T-helper 2 cell treated with Interferon-gamma antibody and Interleukin-4, amounts not matched to agents 5 μg/mL and 100 μg/mL, for 36 hours (primary cell): ENCODE data around the gene DCAF7.

Source experiments
- DNase-seq: peaks from one replicate; pipeline ENCODE4 v3.0.0; 2021; ENCODE audit warnings: low spot score
- H3K27ac Mint-ChIP-seq: one replicate; pipeline ENCODE4 v1.8.0; 2021; ENCODE audit warnings: mild to moderate bottlenecking, mixed read lengths
- H3K27me3 Mint-ChIP-seq: one replicate; pipeline ENCODE4 v1.8.0; 2021; ENCODE audit warnings: low read depth, mixed read lengths
- H3K36me3 Mint-ChIP-seq: one replicate; pipeline ENCODE4 v1.8.0; 2021; ENCODE audit warnings: low read depth, mixed read lengths
- H3K4me1 Mint-ChIP-seq: one replicate; pipeline ENCODE4 v1.8.0; 2021; ENCODE audit warnings: low read depth, mixed read lengths
- H3K4me3 Mint-ChIP-seq: one replicate; pipeline ENCODE4 v1.8.0; 2022; ENCODE audit warnings: mild to moderate bottlenecking, moderate library complexity, mixed read lengths
- H3K9me3 Mint-ChIP-seq: one replicate; pipeline ENCODE4 v1.8.0; 2021; ENCODE audit warnings: mixed read lengths

The DCAF7 gene

DNA sequence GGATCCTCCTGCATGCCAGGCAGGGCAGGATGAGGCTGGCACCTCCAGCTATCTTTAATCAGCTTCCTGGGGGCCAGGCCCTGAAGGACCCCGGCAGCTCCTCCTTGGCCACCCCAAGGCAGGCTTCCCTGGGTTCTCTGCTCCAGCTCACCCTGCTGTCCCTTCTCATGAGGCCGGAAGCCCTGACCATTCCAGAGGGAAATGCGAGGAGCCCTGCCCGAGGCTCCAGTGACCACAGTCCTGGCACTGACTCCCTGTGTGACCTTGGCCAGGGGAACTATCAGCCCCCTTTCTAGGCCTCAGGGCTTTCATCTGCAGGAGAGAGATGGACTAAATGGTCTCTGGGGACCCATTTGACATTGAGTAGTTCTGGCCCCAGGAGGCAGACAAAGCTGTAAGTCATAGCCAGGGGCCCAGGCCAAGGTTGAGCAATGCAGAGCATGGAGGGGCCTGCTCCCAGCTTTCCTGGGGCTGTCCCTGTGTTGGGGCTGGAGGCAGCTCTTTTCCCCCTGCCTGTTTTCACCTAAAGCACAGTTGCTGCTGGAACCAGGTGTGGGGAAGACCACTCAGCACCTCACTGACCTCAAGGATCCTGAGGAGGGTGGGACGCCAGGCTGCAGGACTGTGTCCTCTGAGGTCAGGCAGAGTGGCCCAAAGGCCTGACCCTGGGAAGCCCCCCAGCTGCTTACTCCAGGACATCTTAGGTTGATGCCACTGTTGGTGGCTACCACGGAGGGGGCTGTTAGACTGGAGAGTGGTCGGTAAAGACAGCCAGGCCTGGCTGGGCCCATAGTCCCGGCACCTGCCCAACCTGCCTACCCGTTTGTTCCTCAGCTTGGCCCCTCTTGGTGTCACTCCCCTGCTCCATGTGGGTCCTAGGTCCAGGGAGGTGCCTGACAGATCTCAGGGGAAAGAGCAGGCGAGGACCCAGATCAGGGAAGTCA is 19.0 kb upstream of the DCAF7 start:
- Mint-ChIP-seq H3K27me3 (peaks cover 5% of the 10 kb centered on the region), H3K4me1 (no peaks in the 10 kb centered on the region), H3K36me3 (no peaks in the 10 kb centered on the region), H3K27ac (no peak overlapping the region), H3K4me3 (no peak overlapping the region), H3K9me3 (no peaks in the 10 kb centered on the region)
- DNase-seq, result no peak

DNA sequence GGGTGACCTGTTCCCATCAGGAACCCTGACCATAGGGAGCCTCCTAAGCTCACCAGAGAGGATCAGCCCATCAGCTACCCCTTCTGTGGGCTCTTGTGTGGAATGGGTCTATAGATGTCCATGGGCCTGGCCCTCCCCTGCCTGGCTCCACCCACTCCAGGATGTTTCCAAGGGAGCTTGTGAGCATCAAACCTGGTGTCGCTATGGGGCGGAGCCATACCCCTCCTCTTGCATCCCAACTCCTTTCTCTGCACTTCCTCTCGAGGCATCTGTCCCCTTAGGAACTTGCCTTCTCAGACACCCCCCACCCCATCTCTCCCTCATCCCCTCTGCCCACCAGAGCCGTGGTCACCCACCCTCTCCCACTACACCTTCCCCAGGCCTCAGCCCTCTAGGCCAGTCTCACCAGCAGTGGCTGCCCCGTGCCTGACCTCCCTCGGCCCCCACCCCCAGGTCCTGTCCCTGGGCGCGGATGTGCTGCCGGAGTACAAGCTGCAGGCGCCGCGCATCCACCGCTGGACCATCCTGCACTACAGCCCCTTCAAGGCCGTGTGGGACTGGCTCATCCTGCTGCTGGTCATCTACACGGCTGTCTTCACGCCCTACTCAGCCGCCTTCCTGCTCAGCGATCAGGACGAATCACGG is 16.7 kb upstream of the DCAF7 start:
- Mint-ChIP-seq H3K27me3 (peaks cover 18% of the 10 kb centered on the region), H3K36me3 (no peaks in the 10 kb centered on the region), H3K4me3 (no peak overlapping the region), H3K4me1 (peaks cover 2% of the 10 kb centered on the region), H3K27ac (no peak overlapping the region), H3K9me3 (no peaks in the 10 kb centered on the region)
- DNase-seq, result no peak

- H3K27ac Mint-ChIP-seq, result no peak overlapping the region
- no peaks in the 10 kb centered on the region for H3K36me3 Mint-ChIP-seq
- H3K4me1 Mint-ChIP-seq, result peaks cover 2% of the 10 kb centered on the region
- H3K27me3 Mint-ChIP-seq, result peaks cover 24% of the 10 kb centered on the region
- no peak overlapping the region for H3K4me3 Mint-ChIP-seq
- no peak for DNase-seq
- H3K9me3 Mint-ChIP-seq, result no peaks in the 10 kb centered on the region
Measured at GRCh38 chr17:63534078-63534570, 16.2 kb upstream of the DCAF7 start.

GRCh38 chr17:63534816-63535455 is 15.3 kb upstream of the DCAF7 start:
- Mint-ChIP-seq H3K27ac (no peak overlapping the region), H3K27me3 (peaks cover 32% of the 10 kb centered on the region), H3K36me3 (no peaks in the 10 kb centered on the region), H3K4me3 (no peak overlapping the region), H3K4me1 (peaks cover 2% of the 10 kb centered on the region), H3K9me3 (no peaks in the 10 kb centered on the region)
- no peak for DNase-seq

GRCh38 chr17:63535640-63536039 is 14.6 kb upstream of the DCAF7 start:
- Mint-ChIP-seq H3K9me3 (no peaks in the 10 kb centered on the region), H3K27me3 (peaks cover 35% of the 10 kb centered on the region), H3K27ac (no peak overlapping the region), H3K4me3 (no peak overlapping the region), H3K4me1 (peaks cover 2% of the 10 kb centered on the region), H3K36me3 (no peaks in the 10 kb centered on the region)
- DNase-seq, result no peak

DNA sequence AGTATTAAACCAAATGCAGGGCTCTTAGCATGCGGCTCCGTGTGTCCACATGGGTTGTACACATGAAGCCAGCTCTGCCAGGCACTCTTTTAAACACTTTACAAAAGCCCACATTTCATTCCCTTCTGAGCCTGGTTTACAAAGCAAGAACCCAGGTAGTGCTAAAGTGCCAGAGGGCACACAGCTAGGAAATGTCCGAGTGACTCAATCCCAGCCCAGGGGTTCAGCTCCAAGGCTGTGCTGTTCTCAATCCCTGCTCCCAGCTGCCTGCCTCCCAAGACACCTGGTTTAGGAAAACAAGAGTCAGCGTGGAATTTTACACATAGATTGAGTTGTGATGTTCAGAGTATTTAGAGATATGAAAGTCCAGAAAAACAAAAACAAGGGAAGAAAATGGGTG is 13.3 kb upstream of the DCAF7 start:
- H3K4me1 Mint-ChIP-seq, result peaks cover 2% of the 10 kb centered on the region
- H3K4me3 Mint-ChIP-seq, result no peak overlapping the region
- H3K27me3 Mint-ChIP-seq, result peaks cover 36% of the 10 kb centered on the region
- no peaks in the 10 kb centered on the region for H3K9me3 Mint-ChIP-seq
- no peak overlapping the region for H3K27ac Mint-ChIP-seq
- no peak for DNase-seq
- H3K36me3 Mint-ChIP-seq, result no peaks in the 10 kb centered on the region

- H3K4me3 Mint-ChIP-seq, result peak overlapping the region; percentile 21
Measured at GRCh38 chr17:63537991-63538692, 12.1 kb upstream of the DCAF7 start.

GRCh38 chr17:63538693-63539595 is 11.3 kb upstream of the DCAF7 start:
- Mint-ChIP-seq H3K27ac (no peak overlapping the region), H3K27me3 (peaks cover 36% of the 10 kb centered on the region), H3K9me3 (no peaks in the 10 kb centered on the region), H3K36me3 (no peaks in the 10 kb centered on the region), H3K4me3 (peak overlapping the region; percentile 21), H3K4me1 (peaks cover 2% of the 10 kb centered on the region)
- DNase-seq, result no peak

More at GRCh38 chr17:63537991-63538692, 12.1 kb upstream of the DCAF7 start:
- Mint-ChIP-seq H3K27ac (no peak overlapping the region), H3K9me3 (no peaks in the 10 kb centered on the region), H3K27me3 (peaks cover 36% of the 10 kb centered on the region), H3K36me3 (no peaks in the 10 kb centered on the region), H3K4me1 (peaks cover 2% of the 10 kb centered on the region)
- no peak for DNase-seq

DNA sequence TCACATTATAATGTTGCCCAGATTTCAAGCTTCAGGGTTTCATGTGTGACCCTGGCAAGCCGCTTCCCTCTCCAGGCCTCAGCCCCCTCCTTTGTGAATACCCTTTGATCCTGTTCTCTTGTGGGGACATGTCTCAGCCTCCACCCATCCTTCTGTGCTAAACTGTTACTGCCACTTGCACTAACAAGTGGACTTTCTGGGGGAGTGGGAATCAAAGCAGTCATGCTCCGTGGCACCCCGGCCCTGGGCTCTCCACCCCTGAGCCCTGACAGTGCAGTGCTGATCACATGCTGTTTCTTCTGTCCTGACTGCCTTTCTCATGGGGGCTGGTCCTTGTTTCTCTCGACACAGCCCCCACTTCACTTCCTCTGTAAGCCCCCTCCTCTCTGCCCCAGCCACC is 9.7 kb upstream of the DCAF7 start:
- Mint-ChIP-seq H3K9me3 (no peaks in the 10 kb centered on the region), H3K27ac (no peak overlapping the region), H3K4me1 (peaks cover 2% of the 10 kb centered on the region), H3K4me3 (no peak overlapping the region), H3K27me3 (peaks cover 34% of the 10 kb centered on the region), H3K36me3 (no peaks in the 10 kb centered on the region)
- DNase-seq, result no peak

GRCh38 chr17:63542218-63542545 is 8.1 kb upstream of the DCAF7 start:
- Mint-ChIP-seq H3K27me3 (peaks cover 28% of the 10 kb centered on the region), H3K27ac (no peak overlapping the region), H3K9me3 (no peaks in the 10 kb centered on the region), H3K4me1 (peaks cover 2% of the 10 kb centered on the region), H3K4me3 (no peak overlapping the region), H3K36me3 (no peaks in the 10 kb centered on the region)
- no peak for DNase-seq

GRCh38 chr17:63542942-63543821 is 7.1 kb upstream of the DCAF7 start:
- H3K27ac Mint-ChIP-seq, result no peak overlapping the region
- H3K36me3 Mint-ChIP-seq, result no peaks in the 10 kb centered on the region
- H3K4me3 Mint-ChIP-seq, result no peak overlapping the region
- H3K27me3 Mint-ChIP-seq, result peaks cover 20% of the 10 kb centered on the region
- DNase-seq, result no peak
- no peaks in the 10 kb centered on the region for H3K9me3 Mint-ChIP-seq
- peaks cover 2% of the 10 kb centered on the region for H3K4me1 Mint-ChIP-seq

DNA sequence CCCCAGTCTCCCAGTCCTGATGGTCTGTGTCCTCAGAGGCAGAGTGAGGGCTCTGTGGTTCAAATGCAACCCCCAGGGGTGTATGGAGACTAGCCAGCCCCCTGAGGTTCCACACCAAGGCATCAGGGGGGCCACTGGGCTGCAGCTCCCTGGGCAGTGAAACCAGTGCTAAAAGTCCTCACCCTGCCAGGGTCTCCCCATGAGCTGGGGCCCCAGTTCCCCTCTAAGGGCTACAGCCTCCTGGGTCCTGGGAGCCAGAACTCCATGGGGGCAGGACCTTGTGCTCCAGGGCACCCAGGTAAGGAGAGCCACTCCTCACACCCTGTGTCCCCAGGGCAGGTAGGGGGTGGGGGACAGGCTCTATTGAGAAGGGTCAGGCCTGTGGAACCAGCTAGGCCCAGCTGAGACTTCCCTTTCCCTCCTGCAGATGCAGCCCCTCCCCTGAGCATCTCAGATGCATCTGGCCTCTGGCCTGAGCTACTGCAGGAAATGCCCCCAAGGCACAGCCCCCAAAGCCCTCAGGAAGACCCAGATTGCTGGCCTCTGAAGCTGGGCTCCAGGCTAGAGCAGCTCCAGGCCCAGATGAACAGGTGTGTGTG is 6.4 kb upstream of the DCAF7 start:
- Mint-ChIP-seq H3K27ac (no peak overlapping the region), H3K36me3 (no peaks in the 10 kb centered on the region)

More for the DNA sequence above, 6.4 kb upstream of the DCAF7 start:
- Mint-ChIP-seq H3K4me3 (no peak overlapping the region), H3K27me3 (peaks cover 14% of the 10 kb centered on the region), H3K9me3 (no peaks in the 10 kb centered on the region), H3K4me1 (no peaks in the 10 kb centered on the region)
- DNase-seq, result no peak
